Caco-2 (cell line): ENCODE data around the gene BRINP2. TPM values are rescaled to one million over a fixed set of nuclear protein-coding genes. Genes with fewer than 3 reads are reported as not detected.

Experiments used
- BruUV-seq: library from RNA; stranded (reverse); fragments of 400-500 nt; replicated peaks from 2 replicates; lab custom pipeline; 2021; lab: Mats Ljungman, UMichigan
- CTCF ChIA-PET: fragments of 300-600 bp; sonication (Branson Sonifier 250); formaldehyde crosslinking; loops from one replicate; lab custom pipeline; 2022; ENCODE audit warnings: antibody characterized with exemption; lab: Charles Lee
- POLR2A ChIA-PET: fragments of 300-600 bp; sonication (Branson Sonifier 250); formaldehyde crosslinking; loops from one replicate; lab custom pipeline; 2022; ENCODE audit warnings: antibody characterized with exemption; lab: Charles Lee
- DNase-seq, 2 experiments: peaks; one replicate each; pipeline versions ENCODE4 v3.0.0 to v3.0.0-alpha.2; 2020 to 2022
- H3K27me3 ChIP-seq: replicated peaks from 2 replicates; pipeline ENCODE4 v1.6.0; 2011; ENCODE audit warnings: low read length; ENCODE audit not compliant: control insufficient read depth, insufficient read depth
- H3K36me3 ChIP-seq: 2 replicates; pipeline ENCODE4 v1.5.1; 2011; ENCODE audit warnings: low read length; ENCODE audit not compliant: control insufficient read depth, insufficient read depth
- H3K4me1 ChIP-seq: fragments of 250-450 bp; sonication (Bioruptor Pico); 2 replicates; pipeline ENCODE4 v1.5.1; 2020; ENCODE audit warnings: mild to moderate bottlenecking
- H3K4me3 ChIP-seq: 2 replicates; pipeline ENCODE4 v1.5.1; 2011; ENCODE audit warnings: low read depth, mild to moderate bottlenecking, control low read depth, low read length
- H3K9me3 ChIP-seq: fragments of 250-450 bp; sonication (Bioruptor Pico); 2 replicates; pipeline ENCODE4 v1.5.1; 2020; ENCODE audit warnings: mild to moderate bottlenecking, moderate library complexity
- H3K27ac Mint-ChIP-seq: one replicate; pipeline ENCODE4 v1.8.0; 2022; ENCODE audit warnings: mixed read lengths; ENCODE audit not compliant: unreplicated experiment
- H3K27me3 Mint-ChIP-seq: one replicate; pipeline ENCODE4 v1.8.0; 2022; ENCODE audit warnings: mixed read lengths; ENCODE audit not compliant: insufficient read depth, unreplicated experiment
- H3K36me3 Mint-ChIP-seq: one replicate; pipeline ENCODE4 v1.8.0; 2022; ENCODE audit warnings: mild to moderate bottlenecking, mixed read lengths; ENCODE audit not compliant: insufficient read depth, unreplicated experiment
- H3K4me1 Mint-ChIP-seq: one replicate; pipeline ENCODE4 v1.8.0; 2022; ENCODE audit warnings: low read depth, mixed read lengths; ENCODE audit not compliant: unreplicated experiment
- H3K4me3 Mint-ChIP-seq: one replicate; pipeline ENCODE4 v1.8.0; 2022; ENCODE audit warnings: mild to moderate bottlenecking, moderate library complexity, mixed read lengths; ENCODE audit not compliant: unreplicated experiment
- H3K9me3 Mint-ChIP-seq: one replicate; pipeline ENCODE4 v1.8.0; 2022; ENCODE audit warnings: mixed read lengths; ENCODE audit not compliant: unreplicated experiment
- CTCF ChIP-seq, 2 experiments: fragments of 200-600 bp in 1 of 2; IDR thresholded peaks; 1 replicate in 1 of 2; 2 replicates in 1 of 2; pipeline versions ENCODE4 v1.5.1 to v1.8.0; 2011 to 2022; ENCODE audit warnings: antibody characterized with exemption in 1 of 2, control low read depth in 1 of 2, inconsistent platforms in 1 of 2, low read depth in 1 of 2, low read length in 1 of 2, mild to moderate bottlenecking in 1 of 2, moderate library complexity in 1 of 2; ENCODE audit not compliant: insufficient read depth in 1 of 2, severe bottlenecking in 1 of 2, unreplicated experiment in 1 of 2
- intact Hi-C: fragments of 100-400 bp; cut with micrococcal nuclease; formaldehyde crosslinking; loops from one replicate; pipeline ENCODE4 v1.10.0; 2022; ENCODE audit not compliant: unreplicated experiment
- total RNA-seq: library from RNA; stranded (reverse); gene quantifications from 2 replicates; pipeline ENCODE4 v1.2.3, GENCODE V29; 2022

The BRINP2 gene
- total RNA-seq, 1 experiment from 2014 or later, result not detected

DNA sequence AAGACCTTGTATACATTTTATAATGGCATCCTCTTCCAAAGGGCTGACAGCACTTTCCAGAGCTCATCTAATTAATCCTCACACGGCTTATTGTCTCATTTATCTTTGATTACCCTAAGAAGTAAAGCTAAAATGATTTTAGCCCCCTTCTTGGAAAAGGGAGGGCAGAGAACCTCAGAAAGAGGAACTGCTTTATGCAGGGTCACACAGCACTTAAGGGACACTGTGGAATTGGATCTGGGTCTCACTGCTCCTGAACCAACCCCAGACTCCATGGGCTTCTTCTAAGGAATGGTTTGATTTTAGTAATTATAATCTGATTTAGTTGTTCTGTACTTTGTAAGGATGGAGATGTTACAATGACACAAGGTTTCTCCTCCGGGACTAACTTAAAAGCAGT is 3.2 kb downstream of the BRINP2 start:
- no TSS peak for BruUV-seq
- Mint-ChIP-seq H3K4me1 (no peaks in the 10 kb centered on the region), H3K4me3 (no peak overlapping the region), H3K9me3 (no peaks in the 10 kb centered on the region), H3K36me3 (no peaks in the 10 kb centered on the region), H3K27me3 (peaks cover 11% of the 10 kb centered on the region), H3K27ac (no peak overlapping the region)
- no peak for DNase-seq
- Histone ChIP-seq H3K27me3 (no peaks in the 10 kb centered on the region), H3K36me3 (no peaks in the 10 kb centered on the region), H3K4me1 (no peaks in the 10 kb centered on the region), H3K4me3 (no peak overlapping the region), H3K9me3 (no peaks in the 10 kb centered on the region)
- ChIA-PET POLR2A (no interaction called here), CTCF (no interaction called here)
- intact Hi-C loops, result no loop called here
- TF ChIP-seq CTCF (IDR thresholded peaks at IDR 0.05; ENCODE audit: insufficient read depth in 1 of 2, low read depth in 1 of 2, low read length in 1 of 2, severe bottlenecking in 1 of 2, unreplicated experiment in 1 of 2), result no peak

- H3K27me3 ChIP-seq, result no peaks in the 10 kb centered on the region
- no peaks in the 10 kb centered on the region for H3K36me3 ChIP-seq
- intact Hi-C loops, result no loop called here
- H3K27ac Mint-ChIP-seq, result no peak overlapping the region
- BruUV-seq, result no TSS peak
- no peaks in the 10 kb centered on the region for H3K9me3 ChIP-seq
- DNase-seq, result no peak
- H3K36me3 Mint-ChIP-seq, result no peaks in the 10 kb centered on the region
- no peaks in the 10 kb centered on the region for H3K4me1 ChIP-seq
- TF ChIP-seq CTCF (IDR thresholded peaks at IDR 0.05; ENCODE audit: insufficient read depth in 1 of 2, low read depth in 1 of 2, low read length in 1 of 2, severe bottlenecking in 1 of 2, unreplicated experiment in 1 of 2), result no peak
- no peak overlapping the region for H3K4me3 ChIP-seq
- CTCF ChIA-PET, result no interaction called here
- H3K4me3 Mint-ChIP-seq, result no peak overlapping the region
- peaks cover 13% of the 10 kb centered on the region for H3K27me3 Mint-ChIP-seq
- POLR2A ChIA-PET, result no interaction called here
- no peaks in the 10 kb centered on the region for H3K4me1 Mint-ChIP-seq
- H3K9me3 Mint-ChIP-seq, result no peaks in the 10 kb centered on the region
These were observed 4.3 kb downstream of the BRINP2 start for GRCh38 chr1:177174921-177175634.

DNA sequence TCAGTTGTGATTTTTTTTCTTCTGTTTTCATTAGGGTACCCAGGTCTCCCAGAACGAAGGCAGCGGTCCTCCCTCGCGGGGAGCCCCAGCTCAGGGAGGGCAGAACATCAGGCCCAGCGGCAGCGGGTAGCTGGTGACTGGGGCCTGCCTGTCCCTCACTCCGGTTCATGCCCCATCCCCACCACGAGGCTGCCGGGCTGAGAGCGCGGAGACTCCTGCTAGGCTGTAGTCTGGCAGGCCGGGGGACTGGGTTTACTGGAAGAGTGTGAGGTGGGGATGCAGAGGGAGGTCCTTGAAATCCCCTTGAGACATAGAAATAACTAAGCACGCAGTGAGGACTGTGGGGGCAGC is 10.5 kb downstream of the BRINP2 start:
- H3K4me1 ChIP-seq, result no peaks in the 10 kb centered on the region
- Mint-ChIP-seq H3K4me1 (peaks cover 8% of the 10 kb centered on the region), H3K27ac (no peak overlapping the region), H3K4me3 (peak overlapping the region; percentile 55), H3K27me3 (peaks cover 18% of the 10 kb centered on the region), H3K9me3 (no peaks in the 10 kb centered on the region), H3K36me3 (no peaks in the 10 kb centered on the region)
- BruUV-seq, result no TSS peak
- H3K36me3 ChIP-seq, result no peaks in the 10 kb centered on the region
- ChIA-PET POLR2A (no interaction called here), CTCF (interaction anchor here (1.1 to 1.6 kb wide), 3 partner anchors 99 to 232 kb away, joined by 4 to 6 read pairs (median 4); no protein-coding TSS in a partner anchor)
- no peak overlapping the region for H3K4me3 ChIP-seq
- peaks cover 5% of the 10 kb centered on the region for H3K9me3 ChIP-seq
- no peak for TF ChIP-seq CTCF (IDR thresholded peaks at IDR 0.05; ENCODE audit: insufficient read depth in 1 of 2, low read depth in 1 of 2, low read length in 1 of 2, severe bottlenecking in 1 of 2, unreplicated experiment in 1 of 2)
- no peaks in the 10 kb centered on the region; the same call in 1 of the 2 replicates for H3K27me3 ChIP-seq
- intact Hi-C loops, result loop anchor here (1.0 to 10.0 kb wide), 4 partner anchors 146 to 766 kb away; no protein-coding TSS in a partner anchor
- no peak for DNase-seq
